ENCODE measurements around the gene ARHGAP20.
"Not testable (repeated sequence)": the region's sequence is repeated elsewhere in the genome, so short reads cannot be mapped to it uniquely, and the experiment has no call there.

ARHGAP20 gene

GRCh38 chr11:110715541-110715940 lies 3.3 kb upstream of the ARHGAP20 start:
- peak; percentile 40 to 52 for DNase-seq (ENCODE audit: low read depth in 2 of 2)

- no peak for DNase-seq (ENCODE audit: low read depth in 2 of 2)
Measured at GRCh38 chr11:110713449-110713776, 1.2 kb upstream of the ARHGAP20 start.

- no peak for DNase-seq (ENCODE audit: low read depth in 2 of 2)
Measured at GRCh38 chr11:110712659-110713448, 617 bp upstream of the ARHGAP20 start.

- DNase-seq (ENCODE audit: low read depth in 2 of 2) = no peak
Measured at GRCh38 chr11:110711448-110711775, 825 bp downstream of the ARHGAP20 start.

- DNase-seq (ENCODE audit: low read depth in 2 of 2) = no peak
Measured at GRCh38 chr11:110710628-110711381, 1.4 kb downstream of the ARHGAP20 start.

GRCh38 chr11:110704210-110704864 lies 7.9 kb downstream of the ARHGAP20 start:
- no peak for DNase-seq (ENCODE audit: low read depth in 2 of 2)

GRCh38 chr11:110691926-110692325 lies 20.3 kb downstream of the ARHGAP20 start:
- DNase-seq (ENCODE audit: low read depth in 2 of 2) = no peak

GRCh38 chr11:110689306-110689705 lies 22.9 kb downstream of the ARHGAP20 start:
- no peak for DNase-seq (ENCODE audit: low read depth in 2 of 2)

GRCh38 chr11:110679323-110679975 lies 32.8 kb downstream of the ARHGAP20 start:
- peak in 1 of 2 experiments; percentile 4 for DNase-seq (ENCODE audit: low read depth in 2 of 2)

GRCh38 chr11:110675548-110675947 lies 36.7 kb downstream of the ARHGAP20 start:
- DNase-seq (ENCODE audit: low read depth in 2 of 2) = no peak

- DNase-seq (ENCODE audit: low read depth in 2 of 2) = no peak
Measured at GRCh38 chr11:110665689-110666465, 46.4 kb downstream of the ARHGAP20 start.

GRCh38 chr11:110655967-110656366 lies 56.3 kb downstream of the ARHGAP20 start:
- no peak for DNase-seq (ENCODE audit: low read depth in 2 of 2)

GRCh38 chr11:110654456-110654855 lies 57.8 kb downstream of the ARHGAP20 start:
- DNase-seq (ENCODE audit: low read depth in 2 of 2) = peak; percentile 21 to 36

- no peak for DNase-seq (ENCODE audit: low read depth in 2 of 2)
Measured at GRCh38 chr11:110645253-110645652, 67.0 kb downstream of the ARHGAP20 start.

- DNase-seq (ENCODE audit: low read depth in 2 of 2) = no peak
Measured at GRCh38 chr11:110634370-110634769, 77.9 kb downstream of the ARHGAP20 start.

- DNase-seq (ENCODE audit: low read depth in 2 of 2) = no peak
Measured at GRCh38 chr11:110631551-110631950, 80.7 kb downstream of the ARHGAP20 start.

GRCh38 chr11:110629594-110629993 lies 82.6 kb downstream of the ARHGAP20 start:
- no peak for DNase-seq (ENCODE audit: low read depth in 2 of 2)

GRCh38 chr11:110621826-110622225 lies 90.4 kb downstream of the ARHGAP20 start:
- no peak for DNase-seq (ENCODE audit: low read depth in 2 of 2)

GRCh38 chr11:110619366-110619765 lies 92.9 kb downstream of the ARHGAP20 start:
- not testable (repeated sequence) for DNase-seq (ENCODE audit: low read depth in 2 of 2)

GRCh38 chr11:110614031-110614430 lies 98.2 kb downstream of the ARHGAP20 start:
- no peak for DNase-seq (ENCODE audit: low read depth in 2 of 2)

- no peak for DNase-seq (ENCODE audit: low read depth in 2 of 2)
Measured at GRCh38 chr11:110613197-110613918, 98.9 kb downstream of the ARHGAP20 start.
